Central memory CD8-positive, alpha-beta T cell (primary cell): ENCODE data around the gene ACTN4.

Experiments used
- ATAC-seq: fragments of 150-1000 bp; cut with Tn5 transposase; replicated peaks from 2 replicates; pipeline ENCODE4 v1.10.0; 2022; ENCODE audit warnings: mild to moderate bottlenecking, moderate FRiP score, moderate number of reproducible peaks; ENCODE audit not compliant: poor library complexity, severe bottlenecking; ENCODE audit errors: extremely low read depth
- DNase-seq, 2 donors: peaks; one replicate each; pipeline ENCODE4 v3.0.0; 2021; ENCODE audit warnings: low spot score in 2 of 2
- H3K27ac Mint-ChIP-seq: one replicate; pipeline ENCODE4 v1.8.0; 2022; ENCODE audit warnings: low read depth, mild to moderate bottlenecking, moderate library complexity, mixed read lengths
- H3K27me3 Mint-ChIP-seq: one replicate; pipeline ENCODE4 v1.8.0; 2022; ENCODE audit warnings: mixed read lengths
- H3K36me3 Mint-ChIP-seq: one replicate; pipeline ENCODE4 v1.8.0; 2022; ENCODE audit warnings: mild to moderate bottlenecking, moderate library complexity, mixed read lengths; ENCODE audit not compliant: insufficient read depth
- H3K4me1 Mint-ChIP-seq: one replicate; pipeline ENCODE4 v1.8.0; 2022; ENCODE audit warnings: mixed read lengths
- H3K4me3 Mint-ChIP-seq: one replicate; pipeline ENCODE4 v1.8.0; 2022; ENCODE audit warnings: mild to moderate bottlenecking, moderate library complexity, mixed read lengths
- H3K9me3 Mint-ChIP-seq: one replicate; pipeline ENCODE4 v1.8.0; 2022; ENCODE audit warnings: mixed read lengths

Gene ACTN4

GRCh38 chr19:38718747-38719543 lies 71.5 kb downstream of the ACTN4 start:
- peaks cover 28% of the 10 kb centered on the region for H3K36me3 Mint-ChIP-seq
- DNase-seq (no peak), ATAC-seq (no peak)
- no peak overlapping the region for H3K4me3 Mint-ChIP-seq
- no peaks in the 10 kb centered on the region for H3K27me3 Mint-ChIP-seq
- no peaks in the 10 kb centered on the region for H3K4me1 Mint-ChIP-seq
- peak overlapping the region; percentile 35 for H3K27ac Mint-ChIP-seq
- no peaks in the 10 kb centered on the region for H3K9me3 Mint-ChIP-seq

GRCh38 chr19:38719761-38720558 lies 72.5 kb downstream of the ACTN4 start:
- no peak overlapping the region for H3K4me3 Mint-ChIP-seq
- ATAC-seq: no peak
- H3K4me1 Mint-ChIP-seq: no peaks in the 10 kb centered on the region
- H3K9me3 Mint-ChIP-seq: no peaks in the 10 kb centered on the region
- no peak for DNase-seq
- no peaks in the 10 kb centered on the region for H3K27me3 Mint-ChIP-seq
- peak overlapping the region; percentile 35 for H3K27ac Mint-ChIP-seq
- H3K36me3 Mint-ChIP-seq: peaks cover 30% of the 10 kb centered on the region

- ATAC-seq: no peak
- no peak overlapping the region for H3K4me3 Mint-ChIP-seq
- no peak for DNase-seq
Observed at GRCh38 chr19:38720559-38721236, 73.2 kb downstream of the ACTN4 start.

GRCh38 chr19:38721496-38721895 lies 74.0 kb downstream of the ACTN4 start:
- peaks cover 35% of the 10 kb centered on the region for H3K36me3 Mint-ChIP-seq
- no peaks in the 10 kb centered on the region for H3K27me3 Mint-ChIP-seq
- no peak overlapping the region for H3K4me3 Mint-ChIP-seq
- H3K4me1 Mint-ChIP-seq: no peaks in the 10 kb centered on the region
- no peaks in the 10 kb centered on the region for H3K9me3 Mint-ChIP-seq
- no peak overlapping the region for H3K27ac Mint-ChIP-seq
- ATAC-seq (no peak), DNase-seq (no peak)

More at GRCh38 chr19:38720559-38721236, 73.2 kb downstream of the ACTN4 start:
- no peaks in the 10 kb centered on the region for H3K9me3 Mint-ChIP-seq
- H3K27ac Mint-ChIP-seq: no peak overlapping the region
- no peaks in the 10 kb centered on the region for H3K4me1 Mint-ChIP-seq
- no peaks in the 10 kb centered on the region for H3K27me3 Mint-ChIP-seq
- peaks cover 32% of the 10 kb centered on the region for H3K36me3 Mint-ChIP-seq

GRCh38 chr19:38721979-38722773 lies 74.7 kb downstream of the ACTN4 start:
- no peak for ATAC-seq
- Mint-ChIP-seq H3K9me3 (no peaks in the 10 kb centered on the region), H3K4me1 (no peaks in the 10 kb centered on the region), H3K4me3 (no peak overlapping the region), H3K36me3 (peaks cover 39% of the 10 kb centered on the region), H3K27ac (peak overlapping the region; percentile 44), H3K27me3 (no peaks in the 10 kb centered on the region)
- DNase-seq: no peak

GRCh38 chr19:38722947-38723605 lies 75.6 kb downstream of the ACTN4 start:
- DNase-seq: no peak
- Mint-ChIP-seq H3K4me1 (peaks cover 4% of the 10 kb centered on the region), H3K9me3 (no peaks in the 10 kb centered on the region), H3K27me3 (no peaks in the 10 kb centered on the region), H3K27ac (no peak overlapping the region), H3K4me3 (no peak overlapping the region), H3K36me3 (peaks cover 36% of the 10 kb centered on the region)
- no peak for ATAC-seq

- Mint-ChIP-seq H3K36me3 (peaks cover 34% of the 10 kb centered on the region), H3K4me1 (peaks cover 6% of the 10 kb centered on the region), H3K27me3 (no peaks in the 10 kb centered on the region), H3K27ac (no peak overlapping the region), H3K4me3 (no peak overlapping the region), H3K9me3 (no peaks in the 10 kb centered on the region)
- no peak for ATAC-seq
- DNase-seq: no peak
Observed at GRCh38 chr19:38723606-38723965, 76.1 kb downstream of the ACTN4 start.

GRCh38 chr19:38723990-38724854 lies 76.8 kb downstream of the ACTN4 start:
- Mint-ChIP-seq H3K9me3 (no peaks in the 10 kb centered on the region), H3K27me3 (no peaks in the 10 kb centered on the region), H3K27ac (no peak overlapping the region), H3K4me3 (no peak overlapping the region), H3K4me1 (peaks cover 6% of the 10 kb centered on the region), H3K36me3 (peaks cover 34% of the 10 kb centered on the region)
- no peak for DNase-seq
- ATAC-seq: no peak

GRCh38 chr19:38725469-38726283 lies 78.2 kb downstream of the ACTN4 start:
- H3K4me1 Mint-ChIP-seq: peaks cover 19% of the 10 kb centered on the region
- no peak overlapping the region for H3K4me3 Mint-ChIP-seq
- DNase-seq: no peak
- H3K27ac Mint-ChIP-seq: peak overlapping the region; percentile 4
- H3K36me3 Mint-ChIP-seq: peaks cover 42% of the 10 kb centered on the region
- ATAC-seq: no peak
- H3K27me3 Mint-ChIP-seq: no peaks in the 10 kb centered on the region
- H3K9me3 Mint-ChIP-seq: no peaks in the 10 kb centered on the region

- Mint-ChIP-seq H3K4me1 (peaks cover 19% of the 10 kb centered on the region), H3K36me3 (peaks cover 39% of the 10 kb centered on the region), H3K4me3 (no peak overlapping the region), H3K9me3 (no peaks in the 10 kb centered on the region), H3K27me3 (no peaks in the 10 kb centered on the region), H3K27ac (peak overlapping the region; percentile 4)
- no peak for DNase-seq
- ATAC-seq: no peak
Observed at GRCh38 chr19:38726284-38726673, 78.8 kb downstream of the ACTN4 start.
